T-helper 2 cell treated with Interferon-gamma antibody and Interleukin-4, amounts not matched to agents 100 ng/mL and 5 ng/mL, for 36 hours (primary cell): Measurements from ENCODE around the gene HP1BP3. TPM values are rescaled to one million over a fixed set of nuclear protein-coding genes. Genes with fewer than 3 reads are reported as not detected.

Experiments used
- intact Hi-C: fragments of 100-400 bp; cut with micrococcal nuclease; formaldehyde crosslinking; loops from one replicate; pipeline ENCODE4 v1.15.1; 2023
- total RNA-seq: library from RNA; stranded (reverse); gene quantifications from 2 replicates; pipeline ENCODE4 v1.2.3, GENCODE V29; 2022

Gene HP1BP3
- total RNA-seq, 1 donor from 2014 or later, result 307 TPM

- intact Hi-C loops, result loop anchor here (1.0 to 2.0 kb wide), 2 partner anchors 36 to 499 kb away; partner anchors contain the start of gene SH2D5
Measured at GRCh38 chr1:20696397-20697333, 90.4 kb downstream of the HP1BP3 start.

- intact Hi-C loops, result no loop called here
Measured at GRCh38 chr1:20695515-20695914, 91.6 kb downstream of the HP1BP3 start.

- intact Hi-C loops, result no loop called here
Measured at GRCh38 chr1:20693623-20694022, 93.5 kb downstream of the HP1BP3 start.

Other genes starting within 250 kb of the HP1BP3 start
- gene FAM43B, start 234.7 kb downstream of the HP1BP3 start, total RNA-seq, result not detected in 2 replicates
- not detected in 2 replicates for gene CDA, start 198.2 kb downstream of the HP1BP3 start, total RNA-seq
- 3.6 and 3.8 TPM in 2 replicates for gene PINK1, start 153.8 kb downstream of the HP1BP3 start, total RNA-seq
- 181 and 198 TPM in 2 replicates for gene DDOST, start 125.9 kb downstream of the HP1BP3 start, total RNA-seq
- gene KIF17, start 69.3 kb downstream of the HP1BP3 start, total RNA-seq, result not detected in 2 replicates
- gene SH2D5, start 54.6 kb downstream of the HP1BP3 start, total RNA-seq, result 0.07 TPM in 1 of 2 replicates, not detected in the other